ENCODE results near the gene SPNS1.

DNA sequence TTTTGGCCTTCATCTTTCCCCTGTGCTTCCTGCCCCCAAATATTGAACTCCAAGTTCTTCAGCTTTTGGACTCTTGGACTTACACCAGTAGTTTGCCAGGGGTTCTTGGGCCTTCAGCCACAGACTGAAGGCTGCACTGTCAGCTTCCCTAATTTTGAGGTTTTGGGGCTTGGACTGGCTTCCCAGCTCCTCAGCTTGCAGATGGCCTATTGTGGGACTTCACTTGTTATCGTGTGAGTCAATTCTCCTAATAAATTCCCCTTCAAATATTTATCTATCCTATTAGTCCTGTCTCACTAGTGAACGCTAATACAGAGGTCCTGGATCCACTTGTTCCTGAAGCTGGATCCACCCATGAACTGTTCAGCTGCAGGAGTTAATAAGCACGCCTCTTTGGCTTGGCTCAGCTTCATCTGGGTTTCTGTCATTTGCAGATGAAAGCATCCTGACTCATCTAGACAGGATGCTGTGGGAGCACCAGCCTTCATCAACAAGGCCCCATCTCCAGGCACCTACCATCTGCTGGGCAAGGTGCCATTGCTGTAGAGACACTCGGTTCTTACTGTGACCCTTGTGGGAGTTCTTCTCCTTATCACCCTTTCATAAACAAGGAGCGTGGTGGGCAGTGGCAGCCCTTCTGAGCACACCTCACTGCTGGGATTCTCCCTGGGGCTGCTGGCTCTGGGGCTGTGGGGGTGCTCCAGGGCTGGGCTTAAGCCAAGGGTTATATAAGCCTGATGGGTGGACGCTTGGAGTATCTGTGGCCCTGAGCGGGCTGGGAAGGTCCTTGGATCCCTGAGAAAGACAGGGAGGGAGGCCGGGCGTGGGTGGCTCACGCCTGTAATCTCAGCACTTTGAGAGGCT is 33.4 kb downstream of the SPNS1 start:
- TF ChIP-seq, protein P1, sequence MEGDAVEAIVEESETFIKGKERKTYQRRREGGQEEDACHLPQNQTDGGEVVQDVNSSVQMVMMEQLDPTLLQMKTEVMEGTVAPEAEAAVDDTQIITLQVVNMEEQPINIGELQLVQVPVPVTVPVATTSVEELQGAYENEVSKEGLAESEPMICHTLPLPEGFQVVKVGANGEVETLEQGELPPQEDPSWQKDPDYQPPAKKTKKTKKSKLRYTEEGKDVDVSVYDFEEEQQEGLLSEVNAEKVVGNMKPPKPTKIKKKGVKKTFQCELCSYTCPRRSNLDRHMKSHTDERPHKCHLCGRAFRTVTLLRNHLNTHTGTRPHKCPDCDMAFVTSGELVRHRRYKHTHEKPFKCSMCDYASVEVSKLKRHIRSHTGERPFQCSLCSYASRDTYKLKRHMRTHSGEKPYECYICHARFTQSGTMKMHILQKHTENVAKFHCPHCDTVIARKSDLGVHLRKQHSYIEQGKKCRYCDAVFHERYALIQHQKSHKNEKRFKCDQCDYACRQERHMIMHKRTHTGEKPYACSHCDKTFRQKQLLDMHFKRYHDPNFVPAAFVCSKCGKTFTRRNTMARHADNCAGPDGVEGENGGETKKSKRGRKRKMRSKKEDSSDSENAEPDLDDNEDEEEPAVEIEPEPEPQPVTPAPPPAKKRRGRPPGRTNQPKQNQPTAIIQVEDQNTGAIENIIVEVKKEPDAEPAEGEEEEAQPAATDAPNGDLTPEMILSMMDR (IDR thresholded peaks at IDR 0.05; ENCODE audit: poor library complexity), result no peak
- TF ChIP-seq EZH2 (IDR thresholded peaks at IDR 0.05; ENCODE audit: borderline replicate concordance) (no peak), EZH2phosphoT487 (IDR thresholded peaks at IDR 0.05; ENCODE audit: low read depth, severe bottlenecking, unreplicated experiment) (no peak)

Data from hepatocyte (in vitro differentiated cells).